ENCODE data around the gene ISG20.

- TF ChIP-seq SALL2 (tag by site-specific recombination; IDR thresholded peaks at IDR 0.05; ENCODE audit: borderline replicate concordance): no peak
- no peak for TF ChIP-seq PRDM6 (tag by site-specific recombination; IDR thresholded peaks at IDR 0.05)
- no peak for TF ChIP-seq ZBTB7A (tag by site-specific recombination; IDR thresholded peaks at IDR 0.05; ENCODE audit: low read depth)
- no peak for TF ChIP-seq ZNF548 (tag by site-specific recombination; IDR thresholded peaks at IDR 0.05)
- TF ChIP-seq ZSCAN4 (tag by site-specific recombination; IDR thresholded peaks at IDR 0.05): no peak
- no peak for TF ChIP-seq ZNF335 (tag by site-specific recombination; conservative IDR thresholded peaks at IDR 0.05)
- no peak for TF ChIP-seq ZNF660 (tag by site-specific recombination; IDR thresholded peaks at IDR 0.05)
- TF ChIP-seq PATZ1 (tag by site-specific recombination; IDR thresholded peaks at IDR 0.05): no peak
- TF ChIP-seq CTCF (tag by site-specific recombination; IDR thresholded peaks at IDR 0.05): no peak
- TF ChIP-seq ATF2 (tag by site-specific recombination; IDR thresholded peaks at IDR 0.05; ENCODE audit: low read depth): no peak
- TF ChIP-seq ZNF2 (tag by site-specific recombination; IDR thresholded peaks at IDR 0.05): no peak
- no peak for TF ChIP-seq ZXDB (tag by site-specific recombination; IDR thresholded peaks at IDR 0.05)
Measured at GRCh38 chr15:88697276-88697675, 58.5 kb downstream of the ISG20 start.
